Pancreas (tissue), 10 donors: ENCODE data around the gene MLN. TPM values are rescaled to one million over a fixed set of nuclear protein-coding genes. Genes with fewer than 3 reads are reported as not detected.

Experiments
- ATAC-seq, 4 donors: fragments of 200-7000 bp; cut with Tn5 transposase; one replicate each; pipeline versions ENCODE4 v1.8.0 to v1.9.1; 2020; ENCODE audit warnings: mild to moderate bottlenecking in 4 of 4, moderate library complexity in 4 of 4
- DNase-seq, 6 donors: peaks; one replicate each; pipeline ENCODE4 v3.0.0-alpha.2; 2020
- FAIRE-seq: peaks from 2 replicates; lab custom pipeline; 2012; peaks lifted over from hg19 to GRCh38; lab: Jason Lieb, UNC
- H3K27ac ChIP-seq, 4 donors: fragments of 200-600 bp; sonication (generic); 1 replicate in 3 of 4; 2 replicates in 1 of 4; pipeline versions ENCODE4 v1.5.0 to v1.8.0; 2020
- H3K27me3 ChIP-seq, 4 donors: fragments of 200-600 bp; one replicate each; pipeline ENCODE4 v1.8.0; 2021
- H3K36me3 ChIP-seq, 3 donors: fragments of 200-600 bp; sonication (generic) in 1 of 3; one replicate each; pipeline versions ENCODE4 v1.5.0 to v1.8.0; 2020 to 2021
- H3K4me1 ChIP-seq, 3 donors: fragments of 200-600 bp; one replicate each; pipeline ENCODE4 v1.8.0; 2021
- H3K4me3 ChIP-seq, 4 donors: fragments of 200-600 bp; sonication (generic) in 2 of 4; one replicate each; pipeline versions ENCODE4 v1.5.0 to v1.8.0; 2020 to 2021
- H3K9me3 ChIP-seq, 4 donors: fragments of 200-600 bp; one replicate each; pipeline ENCODE4 v1.8.0; 2021
- WGBS, 2 donors: extraction: QIAGEN DNeasy Blood & Tissue Kit; methylation state at CpG; one replicate each; pipeline ENCODE4 v1.1.7; 2013; 5-methylcytosine and 5-hydroxymethylcytosine counted together
- intact Hi-C, 3 donors: fragments of 100-400 bp; cut with DNase I; formaldehyde crosslinking; loops; one replicate each; pipeline versions ENCODE4 v1.11.1 to v1.14.2; 2022
- polyA plus RNA-seq, 2 donors: library from polyadenylated mRNA; stranded (reverse); fragments of 200-250 nt; gene quantifications; one replicate each; pipeline ENCODE4 v1.2.3, GENCODE V29; 2013
- total RNA-seq, 6 donors: library from RNA; stranded (reverse); fragmentation: NEBNext Ultra II Directional in 4 of 6; extraction: Animal tissue kit (Norgen Biotek cat#: 25700) in 4 of 6; gene quantifications; one replicate each; pipeline versions ENCODE4 v1.2.1 to v1.2.4, GENCODE V29; 2021 to 2023
- TF ChIP-seq, protein P1 (sequence below), 4 donors: fragments of 200-600 bp; sonication (generic) in 3 of 4; IDR thresholded peaks; one replicate each; pipeline versions ENCODE4 v1.5.0 to v1.8.0; 2021; ENCODE audit warnings: antibody characterized with exemption in 4 of 4
- donor health status: healthy with polysubstance abuse.
- donor health status: DM: no; HTN: no; CAD: no; lungs with moderate emphysema.
- donor health status: DM: no; HTN: no; CAD: no.
- donor health status: control.
- donor health status: control.
- donor health status: Bipolar disorder and iron deficiency.
- donor health status: DM: yes; HTN: yes; CAD: no.
- donor health status: DM: no; HTN: no; CAD: no.
- donor health status: DM: no; HTN: no; CAD: no.
- donor health status: DM: yes; HTN: yes; CAD: no.

The MLN gene
- total and polyA plus RNA-seq, 8 donors, result not detected

DNA sequence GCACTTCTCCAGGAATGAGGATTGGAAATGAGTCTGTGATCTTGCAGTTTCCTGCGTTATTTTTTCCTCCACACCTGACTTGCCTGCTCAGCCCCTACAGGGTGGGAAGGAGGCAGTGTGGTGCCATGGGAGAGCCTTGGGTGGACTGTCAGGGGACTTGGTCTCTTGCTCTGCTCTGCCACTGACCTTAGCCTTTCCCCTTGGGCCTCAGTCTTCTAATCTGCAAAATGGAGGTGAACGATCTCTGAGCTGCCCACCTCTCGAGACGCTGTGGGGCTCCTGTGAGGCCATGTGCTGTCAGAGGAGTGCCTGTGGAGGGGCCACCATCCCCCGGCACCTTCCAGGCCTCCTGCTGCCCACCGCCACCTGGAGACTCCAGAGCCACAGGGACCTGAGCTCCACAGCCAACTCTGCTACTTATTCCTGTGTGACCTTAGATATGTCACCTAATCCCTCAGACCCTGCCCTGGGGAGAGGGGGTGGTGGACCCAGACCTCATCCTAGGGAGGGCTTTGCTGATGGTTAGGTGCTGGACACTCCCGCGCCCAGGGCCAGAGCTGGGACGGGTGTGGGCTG lies 45.8 kb upstream of the MLN start:
- no peak overlapping the region for H3K27ac ChIP-seq
- WGBS, 2 donors, result 68 to 84% methylated on average over 9 of the region's 9 CpGs
- no peaks in the 10 kb centered on the region for H3K9me3 ChIP-seq
- H3K36me3 ChIP-seq, result no peaks in the 10 kb centered on the region
- intact Hi-C loops, result no loop called here
- DNase-seq, result no peak
- H3K27me3 ChIP-seq, result no peaks in the 10 kb centered on the region
- H3K4me1 ChIP-seq, result no peaks in the 10 kb centered on the region
- H3K4me3 ChIP-seq, result no peak overlapping the region
- TF ChIP-seq, protein P1, sequence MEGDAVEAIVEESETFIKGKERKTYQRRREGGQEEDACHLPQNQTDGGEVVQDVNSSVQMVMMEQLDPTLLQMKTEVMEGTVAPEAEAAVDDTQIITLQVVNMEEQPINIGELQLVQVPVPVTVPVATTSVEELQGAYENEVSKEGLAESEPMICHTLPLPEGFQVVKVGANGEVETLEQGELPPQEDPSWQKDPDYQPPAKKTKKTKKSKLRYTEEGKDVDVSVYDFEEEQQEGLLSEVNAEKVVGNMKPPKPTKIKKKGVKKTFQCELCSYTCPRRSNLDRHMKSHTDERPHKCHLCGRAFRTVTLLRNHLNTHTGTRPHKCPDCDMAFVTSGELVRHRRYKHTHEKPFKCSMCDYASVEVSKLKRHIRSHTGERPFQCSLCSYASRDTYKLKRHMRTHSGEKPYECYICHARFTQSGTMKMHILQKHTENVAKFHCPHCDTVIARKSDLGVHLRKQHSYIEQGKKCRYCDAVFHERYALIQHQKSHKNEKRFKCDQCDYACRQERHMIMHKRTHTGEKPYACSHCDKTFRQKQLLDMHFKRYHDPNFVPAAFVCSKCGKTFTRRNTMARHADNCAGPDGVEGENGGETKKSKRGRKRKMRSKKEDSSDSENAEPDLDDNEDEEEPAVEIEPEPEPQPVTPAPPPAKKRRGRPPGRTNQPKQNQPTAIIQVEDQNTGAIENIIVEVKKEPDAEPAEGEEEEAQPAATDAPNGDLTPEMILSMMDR (IDR thresholded peaks at IDR 0.05), result no peak
- ATAC-seq, result no peak
- no peak for FAIRE-seq

DNA sequence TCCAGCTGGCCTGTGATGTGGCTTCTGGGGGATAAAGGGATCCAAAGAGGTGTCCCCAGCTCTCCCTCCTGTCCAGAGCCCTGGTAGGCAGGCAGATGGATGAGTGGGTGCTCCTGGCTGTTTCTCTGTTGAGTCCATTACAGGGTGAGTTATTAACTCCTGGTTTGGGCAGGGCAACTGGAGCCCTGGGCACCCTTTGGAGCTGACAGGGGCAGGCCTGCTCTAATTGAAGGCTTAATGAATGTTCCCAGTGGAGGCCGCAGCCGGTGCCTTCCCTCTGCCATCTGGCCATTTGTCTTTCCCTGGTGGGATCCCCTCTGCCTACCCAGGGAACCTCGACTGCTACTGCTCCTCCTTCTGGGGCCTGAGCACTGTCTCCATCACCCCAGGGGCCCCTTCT lies 44.7 kb upstream of the MLN start:
- intact Hi-C loops, result no loop called here
- DNase-seq (no peak), FAIRE-seq (no peak), ATAC-seq (no peak)
- Histone ChIP-seq H3K9me3 (no peaks in the 10 kb centered on the region), H3K27me3 (no peaks in the 10 kb centered on the region), H3K36me3 (no peaks in the 10 kb centered on the region), H3K4me3 (no peak overlapping the region), H3K27ac (no peak overlapping the region), H3K4me1 (no peaks in the 10 kb centered on the region)
- 58 to 69% methylated on average over 3 of the region's 3 CpGs for WGBS, 2 donors
- TF ChIP-seq, protein P1 (IDR thresholded peaks at IDR 0.05), result no peak

DNA sequence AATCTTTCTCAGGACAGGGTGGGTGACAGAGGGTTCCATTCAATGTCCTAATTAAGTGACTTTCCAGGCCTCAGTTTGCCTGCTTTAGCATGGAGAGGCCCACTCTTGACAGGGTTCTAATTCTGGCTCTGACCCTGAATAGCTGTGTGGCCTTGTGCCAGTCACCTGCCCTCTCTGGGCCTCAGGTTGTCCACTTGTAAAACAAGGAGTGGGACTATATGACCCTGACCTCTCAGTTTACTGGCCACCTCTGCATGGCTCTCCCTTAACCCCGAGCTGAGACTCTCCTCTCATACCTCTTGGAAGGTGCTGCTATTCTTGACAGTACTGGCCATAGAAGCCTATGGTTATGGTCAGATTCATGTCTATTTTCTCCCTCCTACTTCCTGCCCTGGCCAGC lies 44.1 kb upstream of the MLN start:
- DNase-seq (no peak), ATAC-seq (no peak), FAIRE-seq (no peak)
- intact Hi-C loops, result no loop called here
- Histone ChIP-seq H3K4me1 (no peaks in the 10 kb centered on the region), H3K4me3 (no peak overlapping the region), H3K9me3 (no peaks in the 10 kb centered on the region), H3K27ac (no peak overlapping the region), H3K27me3 (no peaks in the 10 kb centered on the region), H3K36me3 (no peaks in the 10 kb centered on the region)
- TF ChIP-seq, protein P1 (IDR thresholded peaks at IDR 0.05), result no peak
- WGBS, 2 donors, result 60 to 71% methylated on average over 1 of the region's 1 CpG

DNA sequence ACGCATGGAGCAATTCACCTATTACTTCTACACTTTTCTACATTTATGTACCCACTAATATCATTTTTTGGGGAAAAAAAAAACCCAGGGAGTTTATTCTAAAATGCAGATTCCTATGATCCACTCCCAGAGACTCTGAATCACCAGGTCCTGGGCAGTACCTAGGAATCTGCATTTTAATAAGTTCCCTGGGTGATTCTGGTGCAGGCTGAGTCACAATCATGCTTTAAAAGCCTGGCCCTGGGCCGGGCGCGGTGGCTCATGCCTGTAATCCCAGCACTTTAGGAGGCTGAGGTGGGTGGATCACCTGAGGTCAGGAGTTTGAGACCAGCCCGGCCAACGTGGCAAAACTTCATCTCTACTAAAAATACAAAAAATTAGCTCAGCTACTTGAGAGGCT lies 43.3 kb upstream of the MLN start:
- no peak overlapping the region for H3K27ac ChIP-seq
- H3K9me3 ChIP-seq, result no peaks in the 10 kb centered on the region
- H3K36me3 ChIP-seq, result no peaks in the 10 kb centered on the region
- 72 to 81% methylated on average over 6 of the region's 6 CpGs for WGBS, 2 donors
- no peak for FAIRE-seq
- no peaks in the 10 kb centered on the region for H3K4me1 ChIP-seq
- ATAC-seq, result no peak
- intact Hi-C loops, result no loop called here
- no peaks in the 10 kb centered on the region for H3K27me3 ChIP-seq
- H3K4me3 ChIP-seq, result no peak overlapping the region
- TF ChIP-seq, protein P1 (IDR thresholded peaks at IDR 0.05), result no peak
- DNase-seq, result no peak

DNA sequence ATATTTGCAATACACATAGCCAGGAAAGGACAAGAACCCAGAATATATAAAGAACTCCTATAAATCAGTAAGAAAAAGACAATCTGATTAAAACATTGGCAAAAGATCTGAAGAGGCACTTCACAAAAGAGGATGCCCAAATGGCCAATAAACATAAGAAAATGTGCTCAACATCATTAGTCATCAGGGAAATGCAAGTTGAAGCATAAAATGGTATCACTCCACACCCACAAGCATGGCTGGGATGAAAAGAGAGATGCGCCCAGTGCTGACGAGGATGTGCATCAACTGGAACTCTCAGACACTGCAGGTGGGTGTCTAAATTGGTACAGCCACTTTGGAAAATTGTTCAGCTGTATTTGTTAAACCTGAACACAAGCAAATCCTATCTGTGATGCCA lies 42.4 kb upstream of the MLN start:
- 83 to 88% methylated on average over 2 of the region's 2 CpGs for WGBS, 2 donors

More for the DNA sequence above, 42.4 kb upstream of the MLN start:
- H3K9me3 ChIP-seq, result no peaks in the 10 kb centered on the region
- TF ChIP-seq, protein P1 (IDR thresholded peaks at IDR 0.05), result no peak
- no peak overlapping the region for H3K27ac ChIP-seq
- intact Hi-C loops, result no loop called here
- H3K27me3 ChIP-seq, result no peaks in the 10 kb centered on the region
- ATAC-seq, result no peak
- no peak for DNase-seq
- H3K36me3 ChIP-seq, result no peaks in the 10 kb centered on the region
- H3K4me1 ChIP-seq, result no peaks in the 10 kb centered on the region
- FAIRE-seq, result no peak
- H3K4me3 ChIP-seq, result no peak overlapping the region
